Measurements from ENCODE around the gene HKDC1.

The HKDC1 gene

DNA sequence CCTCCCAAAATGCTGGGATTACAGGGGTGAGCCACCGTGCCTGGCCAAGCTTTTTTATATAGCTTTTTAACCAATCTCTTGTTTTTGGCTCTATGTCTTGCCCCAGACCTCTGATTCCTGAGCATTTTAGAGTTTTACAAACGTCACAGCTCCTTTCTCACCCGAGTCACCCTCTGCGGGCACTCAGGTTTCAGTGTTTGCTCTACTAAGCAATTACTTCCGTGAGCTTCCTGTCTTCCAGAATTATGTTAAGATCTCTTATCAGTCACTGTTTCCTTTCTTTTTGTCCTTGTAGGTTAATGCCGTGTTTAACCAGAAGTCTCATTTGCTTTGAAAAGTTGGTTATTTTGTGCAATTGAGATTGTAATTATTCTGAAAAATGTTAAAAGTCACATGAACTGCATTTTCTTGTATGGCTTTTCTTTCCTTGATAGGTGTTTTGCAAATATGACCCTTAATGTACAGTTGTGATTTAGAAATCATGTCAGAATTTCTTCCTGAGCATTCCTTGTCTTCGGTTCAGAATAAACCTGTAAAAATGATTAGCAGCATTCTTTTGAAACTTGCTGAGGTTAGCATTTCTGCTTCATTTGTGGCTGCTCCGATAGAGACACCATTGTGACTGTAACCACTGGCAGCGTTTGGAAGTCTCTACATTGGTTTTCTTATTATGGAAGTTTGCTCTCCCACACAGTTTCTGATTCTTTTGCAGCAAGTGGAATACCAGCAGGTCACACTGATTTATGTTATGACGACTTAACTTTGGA is 4.5 kb upstream of the HKDC1 start:
- no peak for DNase-seq (ENCODE audit: low spot score)
- in situ Hi-C loops (cut with MboI; ENCODE audit: low pct_unique_long_range_greater_than_20kb, low sequenced_read_pairs, unreplicated experiment) = loop anchor here (25.0 kb wide), 1 partner anchor 203 kb away; no protein-coding TSS in a partner anchor
- TF ChIP-seq, protein P1, sequence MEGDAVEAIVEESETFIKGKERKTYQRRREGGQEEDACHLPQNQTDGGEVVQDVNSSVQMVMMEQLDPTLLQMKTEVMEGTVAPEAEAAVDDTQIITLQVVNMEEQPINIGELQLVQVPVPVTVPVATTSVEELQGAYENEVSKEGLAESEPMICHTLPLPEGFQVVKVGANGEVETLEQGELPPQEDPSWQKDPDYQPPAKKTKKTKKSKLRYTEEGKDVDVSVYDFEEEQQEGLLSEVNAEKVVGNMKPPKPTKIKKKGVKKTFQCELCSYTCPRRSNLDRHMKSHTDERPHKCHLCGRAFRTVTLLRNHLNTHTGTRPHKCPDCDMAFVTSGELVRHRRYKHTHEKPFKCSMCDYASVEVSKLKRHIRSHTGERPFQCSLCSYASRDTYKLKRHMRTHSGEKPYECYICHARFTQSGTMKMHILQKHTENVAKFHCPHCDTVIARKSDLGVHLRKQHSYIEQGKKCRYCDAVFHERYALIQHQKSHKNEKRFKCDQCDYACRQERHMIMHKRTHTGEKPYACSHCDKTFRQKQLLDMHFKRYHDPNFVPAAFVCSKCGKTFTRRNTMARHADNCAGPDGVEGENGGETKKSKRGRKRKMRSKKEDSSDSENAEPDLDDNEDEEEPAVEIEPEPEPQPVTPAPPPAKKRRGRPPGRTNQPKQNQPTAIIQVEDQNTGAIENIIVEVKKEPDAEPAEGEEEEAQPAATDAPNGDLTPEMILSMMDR (IDR thresholded peaks at IDR 0.05; ENCODE audit: extremely low read depth, insufficient read depth, missing control alignments) = no peak

DNA sequence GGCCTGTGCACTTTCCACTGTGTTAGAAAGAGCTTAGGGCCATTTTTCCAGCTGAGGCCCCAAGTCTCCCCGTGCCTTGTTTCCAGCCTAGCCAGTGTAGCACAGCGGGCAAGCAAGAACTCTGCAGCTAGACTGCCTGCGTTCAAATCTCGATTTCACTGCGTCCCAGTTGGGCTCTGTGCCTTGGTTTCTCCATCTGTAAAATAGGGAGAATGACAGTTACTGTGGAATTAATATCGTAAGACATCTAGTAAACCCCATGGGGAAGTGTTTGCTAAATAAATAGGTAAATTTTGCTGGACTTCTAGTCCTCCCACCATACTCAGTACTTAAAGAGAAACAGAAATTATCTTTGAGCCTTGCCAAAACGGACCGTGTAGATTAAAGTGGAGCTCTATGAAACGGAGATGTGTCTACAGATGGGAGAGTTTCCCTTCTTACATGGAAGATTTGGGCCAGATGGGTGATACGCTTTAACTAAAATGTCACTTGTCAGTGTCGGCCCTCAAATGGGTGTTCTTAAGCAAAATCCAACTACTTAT is 3.5 kb upstream of the HKDC1 start:
- in situ Hi-C loops (cut with MboI; ENCODE audit: low pct_unique_long_range_greater_than_20kb, low sequenced_read_pairs, unreplicated experiment) = loop anchor here (25.0 kb wide), 1 partner anchor 204 kb away; no protein-coding TSS in a partner anchor
- DNase-seq (ENCODE audit: low spot score) = no peak
- TF ChIP-seq, protein P1 (IDR thresholded peaks at IDR 0.05; ENCODE audit: extremely low read depth, insufficient read depth, missing control alignments) = no peak

DNA sequence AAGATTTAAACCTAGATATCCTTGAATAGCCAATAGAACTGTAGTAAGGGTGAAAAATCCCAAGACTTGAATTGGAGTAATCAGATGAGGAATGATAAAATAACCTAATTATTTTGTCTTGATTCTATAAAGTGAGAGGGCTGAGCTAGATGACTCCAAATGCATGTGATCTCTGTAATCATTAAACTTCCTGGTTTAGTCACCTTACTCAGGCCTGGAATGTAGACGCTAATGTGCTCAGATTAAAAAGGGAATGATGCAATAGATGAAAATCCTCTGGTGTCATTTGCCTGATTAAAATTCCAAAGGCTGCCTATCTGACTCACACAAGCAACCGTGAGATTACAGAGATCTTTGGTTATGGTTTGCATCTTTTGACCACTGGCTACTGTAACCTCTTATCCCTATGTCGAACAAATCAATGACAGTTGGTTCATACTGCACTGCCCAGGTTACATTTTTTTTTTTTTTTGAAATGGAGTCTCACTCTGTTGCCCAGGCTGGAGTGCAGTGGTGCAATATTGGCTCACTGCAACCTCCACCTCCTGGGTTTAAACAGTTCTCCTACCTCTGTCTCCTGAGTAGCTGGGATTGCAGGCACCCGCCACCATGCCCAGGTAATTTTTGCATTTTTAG is 2.9 kb upstream of the HKDC1 start:
- in situ Hi-C loops (cut with MboI; ENCODE audit: low pct_unique_long_range_greater_than_20kb, low sequenced_read_pairs, unreplicated experiment) = loop anchor here (25.0 kb wide), 1 partner anchor 205 kb away; no protein-coding TSS in a partner anchor
- TF ChIP-seq, protein P1 (IDR thresholded peaks at IDR 0.05; ENCODE audit: extremely low read depth, insufficient read depth, missing control alignments) = no peak
- DNase-seq (ENCODE audit: low spot score) = no peak

DNA sequence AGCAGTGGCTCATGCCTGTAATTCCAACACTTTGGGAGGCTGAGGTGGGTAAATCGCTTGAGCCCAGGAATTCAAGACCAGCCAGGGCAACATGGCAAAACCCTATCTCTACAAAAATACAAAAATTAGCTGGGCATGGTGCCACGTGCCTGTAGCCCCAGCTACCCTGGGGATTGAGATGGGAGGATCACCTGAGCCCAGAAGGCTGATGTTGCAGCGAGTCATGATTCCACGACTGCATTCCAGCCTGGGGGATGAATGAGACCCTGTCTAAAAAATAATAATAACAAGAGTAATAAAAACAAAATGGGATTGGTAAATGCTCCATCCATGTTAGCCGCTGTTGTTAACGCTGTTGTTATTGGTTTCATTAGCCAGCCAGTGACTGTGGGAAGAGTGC is 1.3 kb upstream of the HKDC1 start:
- no peak for DNase-seq (ENCODE audit: low spot score)
- in situ Hi-C loops (cut with MboI; ENCODE audit: low pct_unique_long_range_greater_than_20kb, low sequenced_read_pairs, unreplicated experiment) = loop anchor here (25.0 kb wide), 1 partner anchor 207 kb away; no protein-coding TSS in a partner anchor
- TF ChIP-seq, protein P1 (IDR thresholded peaks at IDR 0.05; ENCODE audit: extremely low read depth, insufficient read depth, missing control alignments) = no peak

DNA sequence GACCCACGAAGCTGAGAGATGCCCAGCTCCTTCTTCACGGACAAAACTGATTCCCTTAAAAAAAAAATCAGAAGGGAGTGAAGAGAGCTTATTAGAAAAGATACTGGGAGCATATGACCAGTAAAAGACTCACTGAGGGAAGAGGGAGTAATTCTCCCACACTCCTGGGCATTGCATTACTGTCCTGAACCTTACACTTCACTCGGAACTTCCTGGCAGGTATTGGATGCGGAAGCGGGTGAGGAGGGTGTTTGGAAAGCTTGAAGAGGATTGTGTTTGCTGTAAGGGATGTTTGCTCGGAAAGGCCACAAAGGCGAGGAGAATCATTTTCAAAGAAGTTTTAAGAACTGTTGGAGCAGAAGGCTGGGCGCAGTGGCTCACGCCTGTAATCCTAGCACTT is 375 bp downstream of the HKDC1 start:
- DNase-seq (ENCODE audit: low spot score) = no peak
- TF ChIP-seq, protein P1 (IDR thresholded peaks at IDR 0.05; ENCODE audit: extremely low read depth, insufficient read depth, missing control alignments) = no peak
- in situ Hi-C loops (cut with MboI; ENCODE audit: low pct_unique_long_range_greater_than_20kb, low sequenced_read_pairs, unreplicated experiment) = loop anchor here (25.0 kb wide), 1 partner anchor 208 kb away; no protein-coding TSS in a partner anchor

DNA sequence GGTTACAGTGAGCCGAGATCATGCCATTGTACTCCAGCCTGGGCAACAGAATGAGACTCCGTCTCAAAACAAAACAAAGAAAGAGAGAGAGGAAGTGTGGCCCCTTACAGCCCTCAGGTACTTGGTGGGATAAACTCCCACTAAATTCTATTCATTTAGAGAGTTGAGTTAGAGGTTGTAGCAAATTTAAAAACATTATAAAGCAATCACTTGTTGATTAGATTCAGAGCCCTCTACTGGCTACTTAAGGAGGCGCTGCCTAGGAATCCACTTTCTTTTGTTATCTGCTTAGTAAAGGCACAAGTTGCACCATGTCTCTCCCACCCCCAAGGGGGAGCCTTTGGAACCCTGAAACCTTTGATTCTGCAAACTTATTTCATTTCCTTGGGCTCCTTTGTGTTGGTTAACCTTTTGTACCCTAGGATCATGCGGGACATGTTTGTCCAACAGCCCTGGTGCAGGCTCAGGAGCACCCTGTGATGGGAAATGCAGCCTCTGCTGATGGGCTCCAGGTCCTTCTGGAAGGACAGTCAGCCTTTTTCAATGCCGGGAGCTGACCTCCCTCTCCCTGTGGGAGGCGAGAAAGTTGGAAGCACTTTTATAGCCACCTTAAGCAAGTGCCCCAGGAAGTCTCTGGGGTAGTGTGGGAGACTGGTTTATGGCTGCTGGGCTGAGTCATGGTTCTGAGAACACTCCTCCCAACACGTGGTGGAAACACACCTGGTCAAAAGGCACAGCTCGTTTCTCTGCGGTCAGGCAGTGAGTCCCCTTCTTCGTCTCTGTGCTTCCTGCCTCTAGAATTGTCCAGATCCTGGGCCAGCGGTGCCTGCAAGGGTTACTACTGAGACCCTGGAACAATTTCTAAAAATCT is 2.3 kb downstream of the HKDC1 start:
- TF ChIP-seq, protein P1 (IDR thresholded peaks at IDR 0.05; ENCODE audit: extremely low read depth, insufficient read depth, missing control alignments) = peak; percentile 60
- peak; percentile 81 for DNase-seq (ENCODE audit: low spot score)
- in situ Hi-C loops (cut with MboI; ENCODE audit: low pct_unique_long_range_greater_than_20kb, low sequenced_read_pairs, unreplicated experiment) = loop anchor here (25.0 kb wide), 1 partner anchor 210 kb away; no protein-coding TSS in a partner anchor

All from GM13977 (cell line).